DOHH2 (cell line): ENCODE measurements around the gene SLC35G2.
"Not testable (repeated sequence)": the region's sequence is repeated elsewhere in the genome, so short reads cannot be mapped to it uniquely, and the experiment has no call there.

Experiments used
- H3F3A ChIP-seq: fragments of 200-600 bp; sonication (generic), shearing (Covaris generic); 2 replicates; pipeline ENCODE4 v1.6.0; 2016; ENCODE audit warnings: antibody characterized with exemption, mild to moderate bottlenecking; ENCODE audit not compliant: control insufficient read depth, insufficient read depth
- H3K27ac ChIP-seq: fragments of 200-600 bp; sonication (generic); 2 replicates; pipeline ENCODE4 v1.5.1; 2014; ENCODE audit warnings: low read depth, mild to moderate bottlenecking, low read length, moderate library complexity
- H3K27me3 ChIP-seq: fragments of 200-600 bp; sonication (generic); 2 replicates; pipeline ENCODE4 v1.6.1; 2014; ENCODE audit warnings: mild to moderate bottlenecking, low read length, mixed read lengths; ENCODE audit not compliant: control insufficient read depth
- H3K36me3 ChIP-seq: fragments of 200-600 bp; sonication (generic); 2 replicates; pipeline ENCODE4 v1.6.1; 2014; ENCODE audit warnings: mild to moderate bottlenecking, low read length, moderate library complexity, mixed read lengths; ENCODE audit not compliant: control insufficient read depth
- H3K4me1 ChIP-seq: fragments of 200-600 bp; sonication (generic); 2 replicates; pipeline ENCODE4 v1.6.1; 2014; ENCODE audit warnings: mild to moderate bottlenecking, low read length, mixed read lengths; ENCODE audit not compliant: control insufficient read depth
- H3K4me2 ChIP-seq: fragments of 200-600 bp; sonication (generic); 2 replicates; pipeline ENCODE4 v1.6.0; 2014; ENCODE audit warnings: mild to moderate bottlenecking, low read length, moderate library complexity
- H3K4me3 ChIP-seq: fragments of 200-600 bp; sonication (generic); 2 replicates; pipeline ENCODE4 v1.5.1; 2014; ENCODE audit warnings: mild to moderate bottlenecking, low read length, mixed read lengths
- H3K79me2 ChIP-seq: fragments of 200-600 bp; sonication (generic); 2 replicates; pipeline ENCODE4 v1.6.1; 2014; ENCODE audit warnings: mild to moderate bottlenecking, low read length, mixed read lengths; ENCODE audit not compliant: control insufficient read depth
- H3K9me2 ChIP-seq: fragments of 200-600 bp; sonication (generic); replicated peaks from 2 replicates; pipeline ENCODE4 v1.6.1; 2014; ENCODE audit warnings: mild to moderate bottlenecking, low read length, mixed read lengths; ENCODE audit not compliant: control insufficient read depth
- H3K9me3 ChIP-seq: fragments of 200-600 bp; sonication (generic); 2 replicates; pipeline ENCODE4 v1.6.1; 2014; ENCODE audit warnings: antibody characterized with exemption, low read length, mixed read lengths; ENCODE audit not compliant: control insufficient read depth, insufficient read depth
- H4K20me1 ChIP-seq: fragments of 200-600 bp; sonication (generic); 2 replicates; pipeline ENCODE4 v1.6.0; 2014; ENCODE audit warnings: low read depth, mild to moderate bottlenecking, antibody characterized with exemption, low read length, moderate library complexity; ENCODE audit not compliant: control insufficient read depth, insufficient read depth
- EZH2phosphoT487 ChIP-seq: fragments of 200-600 bp; sonication (generic); IDR thresholded peaks from 2 replicates; pipeline ENCODE4 v1.6.1; 2017; ENCODE audit warnings: borderline replicate concordance, mild to moderate bottlenecking, antibody characterized with exemption, low read length, moderate library complexity, mixed read lengths
- TF ChIP-seq, protein P1 (sequence below): fragments of 200-600 bp; sonication (generic); IDR thresholded peaks from one replicate; pipeline ENCODE4 v1.5.1; 2014; ENCODE audit warnings: antibody characterized with exemption, mild to moderate bottlenecking, low read depth, low read length; ENCODE audit not compliant: poor library complexity, severe bottlenecking

Gene SLC35G2

GRCh38 chr3:136869282-136869681 lies 50.4 kb downstream of the SLC35G2 start:
- H4K20me1 ChIP-seq: 0 out of 2 replicates have a peak, but pooled peaks cover 4% of the 10 kb centered on the region
- peaks cover 42% of the 10 kb centered on the region for H3K36me3 ChIP-seq
- no peaks in the 10 kb centered on the region for H3K9me3 ChIP-seq

GRCh38 chr3:136872258-136872657 lies 53.3 kb downstream of the SLC35G2 start:
- not testable (repeated sequence) for H3K4me1 ChIP-seq, H3K4me3 ChIP-seq, H3K9me2 ChIP-seq, H3F3A ChIP-seq, H3K9me3 ChIP-seq, H3K27me3 ChIP-seq, H3K4me2 ChIP-seq, H3K27ac ChIP-seq
- Histone ChIP-seq H3K79me2 (peaks cover 89% of the 10 kb centered on the region), H4K20me1 (0 out of 2 replicates have a peak, but pooled peaks cover 10% of the 10 kb centered on the region), H3K36me3 (peaks cover 47% of the 10 kb centered on the region)

More at GRCh38 chr3:136869282-136869681, 50.4 kb downstream of the SLC35G2 start:
- no peaks in the 10 kb centered on the region for H3K9me2 ChIP-seq
- TF ChIP-seq EZH2phosphoT487: no peak
- TF ChIP-seq, protein P1, sequence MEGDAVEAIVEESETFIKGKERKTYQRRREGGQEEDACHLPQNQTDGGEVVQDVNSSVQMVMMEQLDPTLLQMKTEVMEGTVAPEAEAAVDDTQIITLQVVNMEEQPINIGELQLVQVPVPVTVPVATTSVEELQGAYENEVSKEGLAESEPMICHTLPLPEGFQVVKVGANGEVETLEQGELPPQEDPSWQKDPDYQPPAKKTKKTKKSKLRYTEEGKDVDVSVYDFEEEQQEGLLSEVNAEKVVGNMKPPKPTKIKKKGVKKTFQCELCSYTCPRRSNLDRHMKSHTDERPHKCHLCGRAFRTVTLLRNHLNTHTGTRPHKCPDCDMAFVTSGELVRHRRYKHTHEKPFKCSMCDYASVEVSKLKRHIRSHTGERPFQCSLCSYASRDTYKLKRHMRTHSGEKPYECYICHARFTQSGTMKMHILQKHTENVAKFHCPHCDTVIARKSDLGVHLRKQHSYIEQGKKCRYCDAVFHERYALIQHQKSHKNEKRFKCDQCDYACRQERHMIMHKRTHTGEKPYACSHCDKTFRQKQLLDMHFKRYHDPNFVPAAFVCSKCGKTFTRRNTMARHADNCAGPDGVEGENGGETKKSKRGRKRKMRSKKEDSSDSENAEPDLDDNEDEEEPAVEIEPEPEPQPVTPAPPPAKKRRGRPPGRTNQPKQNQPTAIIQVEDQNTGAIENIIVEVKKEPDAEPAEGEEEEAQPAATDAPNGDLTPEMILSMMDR: no peak
- peaks cover 9% of the 10 kb centered on the region; the same call in 1 of the 2 replicates for H3K4me1 ChIP-seq
- no peak overlapping the region for H3K4me2 ChIP-seq
- no peaks in the 10 kb centered on the region for H3K27me3 ChIP-seq
- H3K27ac ChIP-seq: no peak overlapping the region
- H3K79me2 ChIP-seq: peaks cover 97% of the 10 kb centered on the region
- H3F3A ChIP-seq: no peaks in the 10 kb centered on the region
- no peak overlapping the region for H3K4me3 ChIP-seq

GRCh38 chr3:136879510-136879909 lies 60.6 kb downstream of the SLC35G2 start:
- H3K4me1 ChIP-seq: peaks cover 44% of the 10 kb centered on the region
- not testable (repeated sequence) for H3K9me3 ChIP-seq, H3K9me2 ChIP-seq, H3F3A ChIP-seq, H3K4me2 ChIP-seq, H4K20me1 ChIP-seq, H3K27me3 ChIP-seq, H3K27ac ChIP-seq, H3K4me3 ChIP-seq
- peaks cover 86% of the 10 kb centered on the region for H3K79me2 ChIP-seq
- peaks cover 18% of the 10 kb centered on the region for H3K36me3 ChIP-seq

DNA sequence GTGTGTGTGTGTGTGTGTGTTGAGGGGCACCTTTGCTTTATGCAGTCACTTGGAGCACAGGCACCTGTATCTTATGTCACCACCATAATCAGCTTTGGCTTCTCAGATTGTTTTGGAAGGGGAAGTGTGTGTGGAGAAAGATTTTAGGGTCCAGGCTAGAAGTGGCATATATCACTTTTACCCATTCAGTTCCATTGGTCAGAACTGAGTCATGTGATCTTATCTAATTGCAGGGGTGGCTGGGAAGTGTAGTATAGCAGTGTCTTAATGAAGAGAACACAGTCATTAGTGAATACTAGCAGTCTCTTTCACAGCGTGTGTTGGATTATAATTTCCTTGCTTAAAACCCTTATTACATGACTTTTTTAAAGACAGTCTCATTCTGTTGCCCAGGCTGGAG lies 63.6 kb downstream of the SLC35G2 start:
- Histone ChIP-seq H3K9me2 (no peaks in the 10 kb centered on the region), H3K9me3 (no peaks in the 10 kb centered on the region), H3K4me3 (peak overlapping the region; percentile 34), H3K27ac (peak overlapping the region; percentile 50), H3K27me3 (no peaks in the 10 kb centered on the region), H4K20me1 (peaks cover 8% of the 10 kb centered on the region; the same call in 1 of the 2 replicates), H3F3A (peaks cover 12% of the 10 kb centered on the region), H3K4me1 (peaks cover 71% of the 10 kb centered on the region), H3K36me3 (peaks cover 14% of the 10 kb centered on the region), H3K79me2 (peaks cover 97% of the 10 kb centered on the region), H3K4me2 (peak overlapping the region; percentile 65)
- TF ChIP-seq, protein P1: no peak
- no peak for TF ChIP-seq EZH2phosphoT487
